OCI-LY7 (cell line): ENCODE measurements around the gene CREB5. TPM values are rescaled to one million over a fixed set of nuclear protein-coding genes. Genes with fewer than 3 reads are reported as not detected.
A peak's percentile ranks its signal among the peaks of the same experiment; 100 is the strongest.

Source experiments
- BruUV-seq: library from RNA; stranded (reverse); fragments of 400-500 nt; replicated peaks from 2 replicates; lab custom pipeline; 2021; lab: Mats Ljungman, UMichigan
- CTCF ChIA-PET: fragments of 300-600 bp; sonication (Branson Sonifier 250); formaldehyde crosslinking; loops from one replicate; lab custom pipeline; 2022; ENCODE audit warnings: antibody characterized with exemption; ENCODE audit not compliant: unreplicated experiment; lab: Charles Lee
- POLR2A ChIA-PET: fragments of 300-600 bp; sonication (Branson Sonifier 250); formaldehyde crosslinking; loops from one replicate; lab custom pipeline; 2022; ENCODE audit warnings: antibody characterized with exemption; lab: Charles Lee
- DNase-seq: peaks from one replicate; pipeline ENCODE4 v3.0.0-alpha.2; 2015; ENCODE audit warnings: low spot score
- H2AFZ ChIP-seq: fragments of 200-600 bp; sonication (generic), shearing (Covaris generic); 2 replicates; pipeline ENCODE4 v1.6.1; 2014; ENCODE audit warnings: mild to moderate bottlenecking, antibody characterized with exemption, low read length, moderate library complexity
- H3K27ac ChIP-seq: fragments of 200-600 bp; sonication (generic); 2 replicates; pipeline ENCODE4 v1.5.1; 2014; ENCODE audit warnings: mixed run types, low read depth, mild to moderate bottlenecking, moderate library complexity, low read length, inconsistent platforms; ENCODE audit not compliant: poor library complexity, severe bottlenecking
- H3K36me3 ChIP-seq: fragments of 200-600 bp; sonication (generic); 2 replicates; pipeline ENCODE4 v1.6.1; 2014; ENCODE audit warnings: mild to moderate bottlenecking, antibody characterized with exemption, low read length, moderate library complexity, mixed read lengths; ENCODE audit not compliant: insufficient read depth
- H3K4me1 ChIP-seq: fragments of 200-600 bp; sonication (generic); 2 replicates; pipeline ENCODE4 v1.5.1; 2014; ENCODE audit warnings: mild to moderate bottlenecking, low read length; ENCODE audit not compliant: insufficient read depth, poor library complexity, severe bottlenecking
- H3K4me2 ChIP-seq: fragments of 200-600 bp; sonication (generic); 2 replicates; pipeline ENCODE4 v1.6.1; 2014; ENCODE audit warnings: mild to moderate bottlenecking, low read length
- H3K4me3 ChIP-seq: fragments of 200-600 bp; sonication (generic); 2 replicates; pipeline ENCODE4 v1.5.1; 2014; ENCODE audit warnings: mild to moderate bottlenecking, low read depth, low read length; ENCODE audit not compliant: poor library complexity, severe bottlenecking
- H3K79me2 ChIP-seq: fragments of 200-600 bp; sonication (generic); 2 replicates; pipeline ENCODE4 v1.6.1; 2016; ENCODE audit warnings: low read depth, mild to moderate bottlenecking, low read length, moderate library complexity, mixed read lengths; ENCODE audit not compliant: insufficient read depth
- H3K9me2 ChIP-seq: fragments of 200-600 bp; sonication (generic); 2 replicates; pipeline ENCODE4 v1.6.1; 2016; ENCODE audit warnings: mild to moderate bottlenecking, low read length, mixed read lengths; ENCODE audit not compliant: insufficient read depth
- H3K9me3 ChIP-seq: fragments of 200-600 bp; sonication (generic); 2 replicates; pipeline ENCODE4 v1.6.1; 2014; ENCODE audit warnings: mild to moderate bottlenecking, mixed run types, low read length, mixed read lengths
- H4K20me1 ChIP-seq: fragments of 200-600 bp; sonication (generic); 2 replicates; pipeline ENCODE4 v1.6.1; 2014; ENCODE audit warnings: mild to moderate bottlenecking, antibody characterized with exemption, low read length, moderate library complexity, mixed read lengths; ENCODE audit not compliant: insufficient read depth
- EZH2phosphoT487 ChIP-seq: fragments of 200-600 bp; sonication (generic); IDR thresholded peaks from 2 replicates; pipeline ENCODE4 v1.6.1; 2018; ENCODE audit warnings: low read depth, borderline replicate concordance, mild to moderate bottlenecking, mixed run types, antibody characterized with exemption, low read length, moderate library complexity, mixed read lengths
- intact Hi-C: fragments of 100-400 bp; cut with micrococcal nuclease; formaldehyde crosslinking; loops from one replicate; pipeline ENCODE4 v1.10.0; 2022; ENCODE audit not compliant: unreplicated experiment
- total RNA-seq, 2 experiments: library from RNA; depleted of rRNA in 1 of 2; stranded (reverse); fragments of >200 nt in 1 of 2; shearing (Covaris generic) in 1 of 2; gene quantifications; 2 replicates each; pipeline ENCODE4 v1.2.3, GENCODE V29; 2014 to 2022
- TF ChIP-seq, protein P1 (sequence below): fragments of 200-600 bp; sonication (generic); conservative IDR thresholded peaks from 2 replicates; pipeline ENCODE4 v1.5.1; 2014; ENCODE audit warnings: mild to moderate bottlenecking, antibody characterized with exemption, low read length, moderate library complexity, mixed read lengths

CREB5 gene
- total RNA-seq, 2 experiments from 2014 or later: 2.0 to 13.3 TPM

DNA sequence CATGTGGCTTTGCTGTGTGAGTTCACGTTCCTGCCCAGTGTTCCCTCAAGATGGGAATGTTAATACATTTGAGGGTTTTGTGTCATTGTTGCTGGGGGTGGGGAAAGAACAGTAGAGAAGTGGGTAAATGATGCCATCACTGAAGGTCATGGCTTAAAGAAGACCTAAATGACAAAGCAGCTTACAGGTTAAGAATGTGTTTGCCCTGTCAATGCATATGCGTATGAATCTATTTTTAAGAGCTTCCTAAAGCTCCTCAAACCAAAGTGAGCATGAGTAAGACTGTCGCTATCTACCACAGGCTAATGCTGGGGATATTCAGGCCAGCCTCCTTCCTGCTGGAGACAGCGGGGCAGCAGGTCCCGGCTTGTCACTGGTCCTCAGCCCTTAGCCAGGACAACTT, 162.9 kb downstream of the CREB5 start:
- H4K20me1 ChIP-seq: no peaks in the 10 kb centered on the region
- no peaks in the 10 kb centered on the region for H3K9me3 ChIP-seq
- H3K4me2 ChIP-seq: peak overlapping the region; percentile 82
- intact Hi-C loops: no loop called here
- BruUV-seq: no TSS peak
- no peak overlapping the region for H3K27ac ChIP-seq
- TF ChIP-seq, protein P1, sequence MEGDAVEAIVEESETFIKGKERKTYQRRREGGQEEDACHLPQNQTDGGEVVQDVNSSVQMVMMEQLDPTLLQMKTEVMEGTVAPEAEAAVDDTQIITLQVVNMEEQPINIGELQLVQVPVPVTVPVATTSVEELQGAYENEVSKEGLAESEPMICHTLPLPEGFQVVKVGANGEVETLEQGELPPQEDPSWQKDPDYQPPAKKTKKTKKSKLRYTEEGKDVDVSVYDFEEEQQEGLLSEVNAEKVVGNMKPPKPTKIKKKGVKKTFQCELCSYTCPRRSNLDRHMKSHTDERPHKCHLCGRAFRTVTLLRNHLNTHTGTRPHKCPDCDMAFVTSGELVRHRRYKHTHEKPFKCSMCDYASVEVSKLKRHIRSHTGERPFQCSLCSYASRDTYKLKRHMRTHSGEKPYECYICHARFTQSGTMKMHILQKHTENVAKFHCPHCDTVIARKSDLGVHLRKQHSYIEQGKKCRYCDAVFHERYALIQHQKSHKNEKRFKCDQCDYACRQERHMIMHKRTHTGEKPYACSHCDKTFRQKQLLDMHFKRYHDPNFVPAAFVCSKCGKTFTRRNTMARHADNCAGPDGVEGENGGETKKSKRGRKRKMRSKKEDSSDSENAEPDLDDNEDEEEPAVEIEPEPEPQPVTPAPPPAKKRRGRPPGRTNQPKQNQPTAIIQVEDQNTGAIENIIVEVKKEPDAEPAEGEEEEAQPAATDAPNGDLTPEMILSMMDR: no peak
- no peak for TF ChIP-seq EZH2phosphoT487
- no peak overlapping the region for H3K4me3 ChIP-seq
- peaks cover 14% of the 10 kb centered on the region; the same call in 1 of the 2 replicates for H3K36me3 ChIP-seq
- ChIA-PET CTCF (no interaction called here), POLR2A (interaction anchor here (0.7 to 1.7 kb wide), 3 partner anchors 17 to 74 kb away, joined by 3 to 8 read pairs (median 3); no protein-coding TSS in a partner anchor)
- H3K79me2 ChIP-seq: peaks cover 42% of the 10 kb centered on the region
- peaks cover 68% of the 10 kb centered on the region for H3K4me1 ChIP-seq
- H3K9me2 ChIP-seq: no peaks in the 10 kb centered on the region
- no peak for DNase-seq
- no peak overlapping the region for H2AFZ ChIP-seq

DNA sequence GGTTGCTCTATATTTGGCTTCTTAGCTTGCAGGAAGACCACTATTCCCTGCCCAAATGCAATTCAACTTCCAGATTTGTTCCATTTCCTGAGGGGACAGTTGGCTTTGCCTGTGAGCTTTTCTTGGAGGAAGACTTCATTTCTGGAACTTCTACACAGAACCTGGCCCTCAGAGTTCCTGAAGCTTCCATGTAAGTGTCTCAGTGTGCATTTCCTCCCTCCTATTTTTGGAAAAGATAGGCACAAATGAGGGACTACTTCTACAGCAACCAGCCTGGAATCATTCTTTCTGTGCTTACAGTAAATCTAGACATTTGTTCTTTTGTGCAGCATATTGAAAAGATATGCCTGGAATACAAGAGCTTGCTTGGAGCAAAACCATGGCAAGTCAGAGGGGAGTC, 164.3 kb downstream of the CREB5 start:
- ChIA-PET POLR2A (interaction anchor here (1.1 to 1.4 kb wide), 3 partner anchors 12 to 15 kb away, joined by 3 to 6 read pairs (median 3); no protein-coding TSS in a partner anchor), CTCF (interaction anchor here (0.6 kb wide), 1 partner anchor 1703 kb away, joined by 3 read pairs; no protein-coding TSS in a partner anchor)
- Histone ChIP-seq H3K79me2 (peaks cover 29% of the 10 kb centered on the region), H3K27ac (no peak overlapping the region), H3K4me3 (no peak overlapping the region), H3K36me3 (peaks cover 19% of the 10 kb centered on the region; the same call in 1 of the 2 replicates), H3K4me1 (peaks cover 54% of the 10 kb centered on the region), H2AFZ (no peak overlapping the region), H4K20me1 (no peaks in the 10 kb centered on the region), H3K4me2 (no peak overlapping the region), H3K9me2 (no peaks in the 10 kb centered on the region), H3K9me3 (no peaks in the 10 kb centered on the region)
- DNase-seq: no peak
- intact Hi-C loops: no loop called here
- no peak for TF ChIP-seq EZH2phosphoT487
- TF ChIP-seq, protein P1: no peak
- BruUV-seq: no TSS peak

DNA sequence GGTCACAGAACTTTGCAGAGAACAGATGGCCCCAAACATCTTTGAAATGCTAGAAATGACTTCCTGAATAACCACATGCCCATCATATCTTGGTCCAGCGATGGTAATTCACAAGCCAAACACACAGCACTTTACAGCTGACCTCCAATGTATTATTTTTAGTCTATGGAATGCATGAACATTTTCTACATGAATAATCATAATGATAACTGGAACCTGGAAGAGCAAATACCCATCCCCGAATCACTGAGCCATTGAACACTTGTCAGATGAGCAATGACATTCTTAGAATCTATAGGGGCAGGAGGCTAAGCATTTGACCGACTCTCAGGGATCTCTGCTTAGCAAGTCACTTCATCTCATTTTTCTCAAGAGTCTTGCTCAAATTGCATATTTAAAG, 167.3 kb downstream of the CREB5 start:
- POLR2A ChIA-PET: interaction anchor here (0.7 to 1.6 kb wide), 4 partner anchors 9 to 357 kb away, joined by 3 to 10 read pairs (median 6); no protein-coding TSS in a partner anchor
- H3K9me3 ChIP-seq: no peaks in the 10 kb centered on the region

More for the DNA sequence above, 167.3 kb downstream of the CREB5 start:
- H3K4me1 ChIP-seq: peaks cover 25% of the 10 kb centered on the region
- TF ChIP-seq, protein P1: no peak
- no peak for TF ChIP-seq EZH2phosphoT487
- H3K4me3 ChIP-seq: no peak overlapping the region
- peaks cover 4% of the 10 kb centered on the region for H3K79me2 ChIP-seq
- H3K4me2 ChIP-seq: no peak overlapping the region
- DNase-seq: no peak
- H3K9me2 ChIP-seq: no peaks in the 10 kb centered on the region
- intact Hi-C loops: no loop called here
- no TSS peak for BruUV-seq
- CTCF ChIA-PET: no interaction called here
- no peak overlapping the region for H3K27ac ChIP-seq
- H2AFZ ChIP-seq: no peak overlapping the region
- peaks cover 19% of the 10 kb centered on the region; the same call in 1 of the 2 replicates for H3K36me3 ChIP-seq
- no peaks in the 10 kb centered on the region; the same call in 1 of the 2 replicates for H4K20me1 ChIP-seq
